Panc1 (cell line): ENCODE results near the gene LDLRAD4.

ENCODE experiments used
- CTCF ChIP-seq: fragments of 450-650 bp; IDR thresholded peaks from 2 replicates; pipeline ENCODE4 v1.5.1; 2017; ENCODE audit warnings: mild to moderate bottlenecking
- POLR2AphosphoS5 ChIP-seq: IDR thresholded peaks from 2 replicates; pipeline ENCODE4 v1.6.1; 2012; ENCODE audit warnings: mild to moderate bottlenecking, low read depth, low read length, moderate library complexity
- SIN3A ChIP-seq: IDR thresholded peaks from 2 replicates; pipeline ENCODE4 v1.6.1; 2012; ENCODE audit warnings: low read depth, mild to moderate bottlenecking, low read length, moderate library complexity, borderline replicate concordance; ENCODE audit not compliant: insufficient read depth

GRCh38 chr18:13292736-13293135 lies 74.2 kb downstream of the LDLRAD4 start:
- TF ChIP-seq CTCF (no peak), SIN3A (no peak), POLR2AphosphoS5 (no peak)
